CD14-positive monocyte (primary cell): Measurements from ENCODE around the gene C19orf33. TPM values are rescaled to one million over a fixed set of nuclear protein-coding genes. Genes with fewer than 3 reads are reported as not detected.

Source experiments
- DNase-seq, 3 donors: peaks; one replicate each; pipeline ENCODE4 v3.0.0-alpha.2; 2011 to 2022
- H2AFZ ChIP-seq: 2 replicates; pipeline ENCODE4 v1.6.0; 2012; ENCODE audit warnings: mild to moderate bottlenecking, low read depth, low read length, inconsistent platforms; ENCODE audit not compliant: insufficient read depth, poor library complexity, severe bottlenecking
- H3K27ac ChIP-seq, 2 donors: 1 replicate in 1 of 2; 2 replicates in 1 of 2; pipeline ENCODE4 v1.5.1; 2012 to 2013; ENCODE audit warnings: low read length in 2 of 2, control low read depth in 1 of 2, inconsistent platforms in 1 of 2, low read depth in 1 of 2, mild to moderate bottlenecking in 1 of 2
- H3K27me3 ChIP-seq, 2 donors: one replicate each; pipeline versions ENCODE4 v1.6.0 to v1.6.1; 2011 to 2013; ENCODE audit warnings: low read length in 2 of 2; ENCODE audit not compliant: control insufficient read depth in 2 of 2, insufficient read depth in 2 of 2
- H3K36me3 ChIP-seq, 2 donors: replicated peaks in 1 of 2; 1 replicate in 1 of 2; 2 replicates in 1 of 2; pipeline versions ENCODE4 v1.5.1 to v1.6.1; 2012 to 2013; ENCODE audit warnings: low read length in 2 of 2, control low read depth in 1 of 2, inconsistent platforms in 1 of 2, mild to moderate bottlenecking in 1 of 2; ENCODE audit not compliant: insufficient read depth in 2 of 2, control insufficient read depth in 1 of 2
- H3K4me1 ChIP-seq, 2 donors: 1 replicate in 1 of 2; 2 replicates in 1 of 2; pipeline versions ENCODE4 v1.5.1 to v1.6.1; 2012 to 2013; ENCODE audit warnings: low read length in 2 of 2, control low read depth in 1 of 2, inconsistent platforms in 1 of 2, mild to moderate bottlenecking in 1 of 2, moderate library complexity in 1 of 2; ENCODE audit not compliant: insufficient read depth in 2 of 2, control insufficient read depth in 1 of 2
- H3K4me2 ChIP-seq: replicated peaks from 2 replicates; pipeline ENCODE3; 2012; ENCODE audit warnings: low read length, moderate library complexity, mild to moderate bottlenecking; ENCODE audit not compliant: poor library complexity, severe bottlenecking; ENCODE audit errors: extremely low read depth
- H3K4me3 ChIP-seq, 3 experiments: fragments of 200-600 bp in 1 of 3; sonication (generic) in 1 of 3; replicated peaks in 1 of 3; 1 replicate in 2 of 3; 2 replicates in 1 of 3; pipeline ENCODE4 v1.5.1; 2011 to 2013; ENCODE audit warnings: low read length in 3 of 3, mild to moderate bottlenecking in 3 of 3, control low read depth in 2 of 3, low read depth in 2 of 3, inconsistent platforms in 1 of 3, moderate library complexity in 1 of 3
- H3K79me2 ChIP-seq: 2 replicates; pipeline ENCODE4 v1.6.0; 2012; ENCODE audit warnings: mild to moderate bottlenecking, control low read depth, inconsistent platforms, low read length, moderate library complexity; ENCODE audit not compliant: insufficient read depth
- H3K9ac ChIP-seq: 2 replicates; pipeline ENCODE4 v1.6.0; 2017; ENCODE audit warnings: low read length, mild to moderate bottlenecking; ENCODE audit not compliant: insufficient read depth, poor library complexity, severe bottlenecking
- H3K9me3 ChIP-seq, 2 donors: replicated peaks in 1 of 2; 1 replicate in 1 of 2; 2 replicates in 1 of 2; pipeline versions ENCODE4 v1.5.1 to v1.6.1; 2012 to 2013; ENCODE audit warnings: low read length in 2 of 2, control low read depth in 1 of 2; ENCODE audit not compliant: control insufficient read depth in 1 of 2, insufficient read depth in 1 of 2
- H4K20me1 ChIP-seq: 2 replicates; pipeline ENCODE4 v1.6.0; 2012; ENCODE audit warnings: mild to moderate bottlenecking, low read length, control low read depth, moderate library complexity; ENCODE audit not compliant: insufficient read depth
- H3K27ac Mint-ChIP-seq, 7 donors: one replicate each; pipeline ENCODE4 v1.8.0; 2020; ENCODE audit warnings: mild to moderate bottlenecking in 7 of 7, mixed read lengths in 7 of 7, moderate library complexity in 6 of 7, inconsistent platforms in 2 of 7
- H3K27me3 Mint-ChIP-seq, 3 donors: one replicate each; pipeline ENCODE4 v1.8.0; 2021 to 2022; ENCODE audit warnings: low read depth in 3 of 3, mild to moderate bottlenecking in 3 of 3, mixed read lengths in 3 of 3, moderate library complexity in 3 of 3, inconsistent platforms in 1 of 3
- H3K36me3 Mint-ChIP-seq, 2 donors: one replicate each; pipeline ENCODE4 v1.8.0; 2020; ENCODE audit warnings: mixed read lengths in 2 of 2, inconsistent platforms in 1 of 2, mild to moderate bottlenecking in 1 of 2
- H3K4me1 Mint-ChIP-seq: one replicate; pipeline ENCODE4 v1.8.0; 2020; ENCODE audit warnings: mild to moderate bottlenecking, mixed read lengths
- H3K4me3 Mint-ChIP-seq, 2 donors: one replicate each; pipeline ENCODE4 v1.8.0; 2020; ENCODE audit warnings: mild to moderate bottlenecking in 2 of 2, mixed read lengths in 2 of 2, moderate library complexity in 1 of 2
- H3K9me3 Mint-ChIP-seq, 7 donors: one replicate each; pipeline ENCODE4 v1.8.0; 2020 to 2022; ENCODE audit warnings: mixed read lengths in 7 of 7, mild to moderate bottlenecking in 6 of 7, moderate library complexity in 6 of 7, inconsistent platforms in 2 of 7
- CTCF ChIP-seq: fragments of 200-600 bp; IDR thresholded peaks from one replicate; pipeline ENCODE4 v1.8.0; 2022; ENCODE audit warnings: antibody characterized with exemption, mild to moderate bottlenecking
- WGBS: methylation state at CpG from one replicate; pipeline ENCODE4 v1.1.5; 2013; ENCODE audit warnings: missing lambda C conversion rate; ENCODE audit not compliant: insufficient coverage; 5-methylcytosine and 5-hydroxymethylcytosine counted together
- intact Hi-C, 2 donors: fragments of 100-400 bp; cut with micrococcal nuclease; formaldehyde crosslinking; loops; one replicate each; pipeline versions ENCODE4 v1.15.0 to v1.15.1; 2023
- polyA plus RNA-seq, 3 donors: library from polyadenylated mRNA; depleted of rRNA in 1 of 3; unstranded in 2 of 3; stranded (reverse) in 1 of 3; fragments of 300-500 nt in 2 of 3; fragments of >200 nt in 1 of 3; fragmentation: Illumina TruSeq in 2 of 3; gene quantifications; 1 replicate in 2 of 3; 2 replicates in 1 of 3; pipeline ENCODE4 v1.2.3, GENCODE V29; 2012 to 2021

Gene C19orf33
- polyA plus RNA-seq, 3 donors, result 0.43 to 0.73 (median 0.69) TPM

DNA sequence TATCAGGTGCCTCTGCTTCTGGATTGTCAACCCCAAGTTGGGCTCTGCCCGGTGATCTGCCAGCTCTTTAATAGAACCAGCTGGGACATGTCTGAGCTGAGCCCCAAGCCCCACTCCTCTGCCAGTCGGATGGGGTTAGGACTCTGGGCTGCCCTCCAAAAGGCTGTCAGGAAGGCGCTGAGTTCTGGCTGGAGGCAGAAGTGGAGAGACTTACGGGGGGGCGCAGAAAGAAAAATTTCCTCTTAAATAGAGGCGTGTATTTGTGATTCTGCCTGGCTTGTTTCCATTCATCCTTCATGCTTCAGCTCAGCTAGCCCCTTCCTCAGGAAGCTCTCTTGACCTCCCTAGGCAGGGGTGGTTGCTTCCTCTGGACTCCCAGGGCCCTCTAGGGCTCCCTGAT lies 14.6 kb downstream of the C19orf33 start:
- Mint-ChIP-seq H3K27ac (peak overlapping the region in 2 of 7 donors; percentile 7 to 72), H3K36me3 (peaks cover 5 to 14% of the 10 kb centered on the region in 2 donors), H3K27me3 (peaks cover 0 to 4% (median under 1%) of the 10 kb centered on the region in 3 donors), H3K4me1 (peaks cover 80% of the 10 kb centered on the region), H3K9me3 (peaks cover 0 to 5% (median 0%) of the 10 kb centered on the region in 7 donors), H3K4me3 (peak overlapping the region in 1 of 2 donors; percentile 91)
- peaks cover 19% of the 10 kb centered on the region for H4K20me1 ChIP-seq
- no peaks in the 10 kb centered on the region for H3K27me3 ChIP-seq
- WGBS, result 4% methylated on average over 2 of the region's 6 CpGs
- peak overlapping the region; percentile 96 for H2AFZ ChIP-seq
- H3K9me3 ChIP-seq, result no peaks in the 10 kb centered on the region
- TF ChIP-seq CTCF, result no peak
- H3K36me3 ChIP-seq, result no peaks in the 10 kb centered on the region
- H3K27ac ChIP-seq, result no peak overlapping the region
- peaks cover 44% of the 10 kb centered on the region for H3K79me2 ChIP-seq
- DNase-seq, result no peak
- H3K4me2 ChIP-seq, result no peak overlapping the region
- intact Hi-C loops, result loop anchor here (5.0 kb wide), 3 partner anchors 54 to 411 kb away; partner anchors contain the start of genes SIPA1L3 (in 2 of the 2), WDR87 (in 2 of the 2), EIF3K (in 1 of the 2) and MAP4K1 (in 1 of the 2)
- H3K9ac ChIP-seq, result no peak overlapping the region
- peaks cover 76 to 94% of the 10 kb centered on the region in 2 donors for H3K4me1 ChIP-seq
- H3K4me3 ChIP-seq, result peak overlapping the region in 1 of 3 experiments; percentile 90

DNA sequence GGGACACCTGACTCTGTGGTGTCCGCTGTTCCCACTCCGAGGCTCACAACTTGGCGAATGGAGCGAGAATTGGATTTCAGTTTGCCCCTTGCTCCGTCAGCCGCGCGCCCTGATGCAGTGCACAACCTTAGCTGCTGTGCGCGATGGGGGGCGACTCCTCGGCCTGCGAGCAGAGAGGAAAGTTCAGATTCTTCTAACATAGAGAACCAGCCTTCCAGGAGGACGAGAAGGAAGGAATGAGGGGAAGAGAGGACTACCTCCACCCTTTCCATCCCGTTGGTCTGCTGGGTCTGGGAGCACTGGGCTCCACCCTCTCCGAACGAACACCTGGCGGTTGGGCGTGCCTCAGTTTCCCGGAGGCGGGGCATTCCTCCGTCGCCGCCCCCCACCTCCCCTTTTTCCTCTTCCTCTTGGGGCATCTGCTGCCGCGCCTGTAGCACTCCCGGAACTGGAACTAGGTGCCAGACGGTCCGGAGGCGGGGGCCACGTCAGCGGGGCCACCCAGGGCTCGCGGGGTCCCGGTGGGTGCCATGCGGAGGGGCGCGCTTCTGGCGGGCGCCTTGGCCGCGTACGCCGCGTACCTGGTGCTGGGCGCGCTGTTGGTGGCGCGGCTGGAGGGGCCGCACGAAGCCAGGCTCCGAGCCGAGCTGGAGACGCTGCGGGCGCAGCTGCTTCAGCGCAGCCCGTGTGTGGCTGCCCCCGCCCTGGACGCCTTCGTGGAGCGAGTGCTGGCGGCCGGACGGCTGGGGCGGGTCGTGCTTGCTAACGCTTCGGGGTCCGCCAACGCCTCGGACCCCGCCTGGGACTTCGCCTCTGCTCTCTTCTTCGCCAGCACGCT lies 15.6 kb downstream of the C19orf33 start, which contains the start of gene KCNK6:
Gene KCNK6, plus strand, starts transcription at position 425 of the 838 bp plus-strand sequence. Its CDS starts 106 bp downstream, at position 531.
- Mint-ChIP-seq H3K36me3 (peaks cover 8 to 18% of the 10 kb centered on the region in 2 donors), H3K4me3 (peak within 1 kb of the TSS; percentile 85 to 91), H3K9me3 (peaks cover 0 to 5% (median 0%) of the 10 kb centered on the region in 7 donors), H3K27ac (peak within 1 kb of the TSS in 6 of 7 donors; percentile 30 to 72 (median 47)), H3K27me3 (peaks cover 0 to 4% (median 0%) of the 10 kb centered on the region in 3 donors), H3K4me1 (peaks cover 77% of the 10 kb centered on the region)
- peak within 1 kb of the TSS; percentile 54 to 90 (median 73) for H3K4me3 ChIP-seq
- no peak for TF ChIP-seq CTCF
- intact Hi-C loops, result loop anchor here (5.0 kb wide), 3 partner anchors 53 to 412 kb away; partner anchors contain the start of genes SIPA1L3 (in 2 of the 2), WDR87 (in 2 of the 2), EIF3K (in 1 of the 2) and MAP4K1 (in 1 of the 2)
- peak within 1 kb of the TSS; percentile 76 for H3K9ac ChIP-seq
- peak in 2 of 3 donors; percentile 39 to 45 for DNase-seq
- peak within 1 kb of the TSS; percentile 96 for H3K4me2 ChIP-seq
- H3K36me3 ChIP-seq, result peaks cover 3 to 6% of the 10 kb centered on the region in 2 donors
- H3K27ac ChIP-seq, result peak within 1 kb of the TSS in 1 of 2 donors; percentile 83
- H2AFZ ChIP-seq, result peak within 1 kb of the TSS; percentile 96
- WGBS, result 5% methylated on average over 66 of the region's 76 CpGs
- H4K20me1 ChIP-seq, result peaks cover 27% of the 10 kb centered on the region
- no peaks in the 10 kb centered on the region for H3K27me3 ChIP-seq
- peaks cover 73 to 87% of the 10 kb centered on the region in 2 donors for H3K4me1 ChIP-seq
- H3K79me2 ChIP-seq, result peaks cover 39% of the 10 kb centered on the region
- H3K9me3 ChIP-seq, result no peaks in the 10 kb centered on the region
